HG03354 (cell line): Measurements from ENCODE around the gene NEGR1.

Experiments
- ATAC-seq: cut with Tn5 transposase; IDR thresholded peaks from one replicate; pipeline ENCODE4 v1.9.1; 2021; ENCODE audit warnings: mild to moderate bottlenecking; ENCODE audit not compliant: unreplicated experiment, poor library complexity, severe bottlenecking

Gene NEGR1

GRCh38 chr1:72060466-72061245 is 221.7 kb downstream of the NEGR1 start:
- no peak for ATAC-seq

DNA sequence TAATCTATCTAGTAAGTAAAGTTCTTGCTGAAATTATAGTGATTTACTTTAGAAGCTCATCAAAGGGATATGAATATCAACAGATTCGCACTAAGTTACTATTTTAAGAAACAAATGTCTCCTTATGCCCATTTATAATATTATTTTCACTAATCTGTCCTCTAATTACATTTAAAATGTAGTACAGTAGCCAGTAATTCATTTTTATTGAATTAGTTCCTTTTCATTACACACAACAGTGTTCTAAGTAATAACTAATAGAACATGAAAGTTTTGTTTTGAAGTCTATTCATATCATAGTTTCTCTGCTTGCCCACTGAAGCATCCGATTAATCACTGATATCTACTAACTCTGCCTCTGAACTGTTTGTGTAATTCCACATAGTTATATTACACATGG is 225.8 kb downstream of the NEGR1 start:
- ATAC-seq, result no peak

DNA sequence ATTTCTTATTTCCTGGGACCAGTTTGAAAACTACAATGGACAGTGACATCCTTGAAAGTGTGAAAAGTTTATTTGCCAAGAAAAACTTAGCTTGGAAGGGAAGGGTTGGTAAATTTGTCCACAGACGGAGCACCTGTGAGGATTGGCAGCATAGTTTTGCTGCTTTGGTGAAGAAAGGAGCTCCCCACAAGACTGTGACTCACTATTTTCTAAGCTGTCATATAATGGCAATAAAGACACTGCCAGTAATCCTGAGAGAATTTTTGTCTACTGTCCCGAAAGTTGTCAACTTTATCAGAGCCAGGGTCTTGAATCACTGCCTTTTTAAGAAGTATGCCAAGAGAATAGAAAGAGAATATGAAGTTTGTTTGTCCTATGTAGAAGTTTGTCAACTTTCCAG is 230.8 kb downstream of the NEGR1 start:
- no peak for ATAC-seq

GRCh38 chr1:72050551-72050950 is 231.8 kb downstream of the NEGR1 start:
- ATAC-seq, result no peak

GRCh38 chr1:72037745-72038343 is 244.5 kb downstream of the NEGR1 start:
- ATAC-seq, result peak; percentile 85

DNA sequence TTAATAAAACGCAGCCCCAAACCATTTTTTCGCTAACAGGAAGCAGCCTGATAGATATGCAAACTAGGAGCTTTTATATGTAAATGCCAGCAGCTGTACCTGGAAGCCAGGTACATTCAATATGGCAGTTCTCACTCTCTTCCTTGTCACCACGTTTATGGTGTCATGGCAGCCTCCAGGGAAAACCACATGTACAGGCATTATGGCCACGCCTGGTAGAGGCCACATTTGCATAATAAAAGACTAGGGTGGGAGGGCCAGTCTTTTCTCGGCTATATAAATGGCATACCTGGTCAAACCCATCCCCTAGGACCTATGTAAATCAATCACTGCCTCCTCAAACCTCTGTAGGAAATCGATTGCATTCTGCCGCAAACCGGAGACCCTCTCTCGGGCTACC is 247.5 kb downstream of the NEGR1 start:
- ATAC-seq, result no peak

- ATAC-seq, result no peak
These were observed 259.0 kb downstream of the NEGR1 start for GRCh38 chr1:72023063-72023930.

DNA sequence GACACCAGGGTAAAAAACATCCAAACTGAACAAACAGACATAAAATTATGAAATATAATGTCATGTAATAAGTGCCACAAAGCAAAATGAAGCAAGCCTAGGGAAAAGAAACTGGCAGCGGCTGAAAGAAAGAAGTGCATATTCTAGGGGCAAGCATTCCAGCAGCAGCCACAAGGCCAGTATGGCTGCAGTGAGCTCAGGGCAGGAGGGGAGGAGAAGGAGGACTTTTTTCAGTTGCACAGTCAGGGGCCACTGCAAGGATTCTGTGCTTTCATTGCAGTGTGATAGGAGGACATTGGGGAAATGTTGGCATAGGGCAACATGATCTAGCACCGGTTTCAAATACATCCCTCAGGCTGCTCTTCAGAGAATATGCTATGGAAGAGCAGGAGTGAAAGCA is 263.8 kb downstream of the NEGR1 start:
- no peak for ATAC-seq

DNA sequence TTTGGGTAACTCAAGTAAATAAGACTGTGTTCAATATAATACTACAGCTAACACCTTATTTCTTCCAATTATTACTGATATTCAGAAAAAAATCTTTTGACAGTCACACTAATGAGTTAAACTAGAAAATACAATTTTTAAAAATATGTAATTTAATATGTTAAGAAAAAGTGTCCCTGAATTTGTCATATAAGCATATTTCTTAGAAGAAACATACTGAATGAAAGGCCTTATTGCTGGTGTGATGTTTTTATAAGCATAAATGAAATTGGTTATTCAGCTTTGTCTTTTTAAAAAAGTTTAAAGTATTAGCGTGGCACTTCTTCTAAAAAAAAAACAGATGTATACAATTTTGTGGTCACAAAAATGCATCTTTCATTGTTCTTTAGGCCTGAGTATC is 267.3 kb downstream of the NEGR1 start:
- ATAC-seq, result no peak

- ATAC-seq, result no peak
These were observed 269.2 kb downstream of the NEGR1 start for GRCh38 chr1:72013161-72013560.

DNA sequence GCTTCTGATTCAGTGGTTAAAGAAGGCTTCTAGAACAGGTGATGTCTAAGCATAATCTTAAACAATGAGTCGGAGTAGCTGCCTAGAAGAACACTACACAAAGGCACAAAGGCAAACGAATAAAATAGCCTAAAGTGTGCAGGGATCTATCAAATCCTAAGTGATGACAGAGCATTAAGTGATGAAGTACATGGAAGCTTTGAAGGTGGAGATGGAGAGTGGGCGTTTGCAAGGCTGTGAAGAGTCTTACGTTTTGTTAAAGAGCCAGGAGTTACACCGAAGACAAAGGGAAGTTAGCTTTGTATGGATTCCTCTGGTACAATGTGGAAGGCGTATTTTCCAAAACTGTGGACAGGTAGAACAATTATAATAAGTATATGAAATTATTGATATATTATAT is 270.6 kb downstream of the NEGR1 start:
- no peak for ATAC-seq

- no peak for ATAC-seq
These were observed 272.3 kb downstream of the NEGR1 start for GRCh38 chr1:72010094-72010431.

- no peak for ATAC-seq
These were observed 272.9 kb downstream of the NEGR1 start for GRCh38 chr1:72009173-72010093.

DNA sequence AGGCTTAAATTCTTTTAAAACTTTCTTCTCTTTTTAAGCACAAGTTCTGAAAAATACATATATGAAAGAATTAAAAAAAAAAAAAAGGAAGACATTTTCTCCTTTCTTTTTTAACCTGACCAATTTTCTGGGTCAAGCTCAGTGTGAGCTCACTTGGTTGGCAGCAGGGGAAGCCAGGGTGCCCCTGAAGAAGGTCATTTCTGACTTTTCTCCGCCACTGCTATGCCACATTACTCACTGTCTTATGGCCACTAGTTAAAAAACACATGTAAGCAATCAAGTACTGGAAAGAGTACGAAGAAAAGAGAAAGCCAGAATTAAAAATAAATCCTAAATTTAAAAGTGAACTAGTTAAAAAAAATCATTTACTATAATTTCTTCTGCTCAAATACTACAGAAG is 275.0 kb downstream of the NEGR1 start:
- ATAC-seq, result no peak

DNA sequence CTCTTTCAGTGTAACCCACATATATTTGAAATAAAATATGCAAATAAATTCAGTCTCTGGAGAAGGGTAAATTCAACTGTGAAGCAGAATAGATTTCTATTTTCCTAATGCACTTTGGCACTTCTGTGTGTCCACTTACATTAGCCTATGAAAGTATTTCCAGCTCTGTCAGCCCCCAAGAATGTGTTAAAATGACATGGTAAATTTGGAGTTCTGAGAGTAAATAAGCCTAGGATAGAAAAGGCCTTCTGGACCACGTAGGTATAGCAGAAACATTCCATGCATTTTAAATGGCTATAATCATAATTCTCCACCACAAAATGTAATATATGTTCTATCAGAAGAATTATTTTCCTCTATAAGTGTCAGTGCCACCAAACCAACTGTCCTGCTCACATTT is 276.2 kb downstream of the NEGR1 start:
- ATAC-seq, result no peak

- ATAC-seq, result no peak
These were observed 279.2 kb downstream of the NEGR1 start for GRCh38 chr1:72003092-72003491.

GRCh38 chr1:72000809-72001208 is 281.5 kb downstream of the NEGR1 start:
- ATAC-seq, result no peak

DNA sequence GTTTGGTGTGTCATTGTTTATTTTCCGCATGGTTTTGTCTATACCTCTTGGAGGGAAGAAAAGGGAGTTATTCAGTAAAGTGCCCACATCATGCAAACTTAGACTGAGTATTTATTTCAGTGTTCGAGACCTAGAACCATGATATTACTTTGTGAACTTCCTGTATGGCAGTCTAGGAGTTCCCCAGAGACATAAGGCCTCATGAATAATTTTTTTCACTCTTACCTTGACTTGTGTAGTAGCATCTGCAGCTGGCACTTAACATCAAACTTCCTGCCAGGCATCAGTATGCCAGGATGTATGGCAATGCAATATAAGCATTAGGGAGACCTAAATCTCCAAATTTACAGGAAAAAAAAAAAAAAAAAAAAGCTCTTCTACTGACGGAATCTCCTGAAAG is 287.7 kb downstream of the NEGR1 start:
- ATAC-seq, result no peak

DNA sequence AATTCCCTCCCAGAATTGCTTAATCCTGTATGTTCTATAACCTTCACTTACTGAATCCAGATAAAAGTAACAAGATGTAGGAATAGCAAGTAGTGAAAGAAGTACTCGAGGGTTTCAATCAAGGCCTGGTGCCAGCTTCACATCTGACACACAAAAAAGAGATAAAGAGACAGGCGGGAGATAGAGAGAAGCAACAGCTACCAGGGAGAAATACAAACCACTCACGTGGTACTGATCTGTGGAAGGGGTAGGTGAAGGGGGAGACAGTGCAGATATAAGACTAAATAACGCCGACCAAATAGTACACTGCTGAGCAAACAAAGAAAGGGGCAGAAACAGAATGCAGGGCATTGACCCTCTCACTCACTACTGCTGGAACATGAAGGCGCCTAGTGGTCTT is 295.2 kb downstream of the NEGR1 start:
- no peak for ATAC-seq

- no peak for ATAC-seq
These were observed 296.2 kb downstream of the NEGR1 start for GRCh38 chr1:71986160-71986559.
